Activated CD4-positive, CD25-positive, alpha-beta regulatory T cell treated with anti-CD3 and anti-CD28 coated beads, Interleukin-2, amount 50 U/mL, for 72 hours (primary cell): ENCODE results near the gene ITGA2.
"Not testable (repeated sequence)": the region's sequence is repeated elsewhere in the genome, so short reads cannot be mapped to it uniquely, and the experiment has no call there.

ENCODE experiments used
- DNase-seq: peaks from one replicate; pipeline ENCODE4 v3.0.0; 2021

ITGA2 gene

GRCh38 chr5:53109443-53110127 lies 120.4 kb downstream of the ITGA2 start, which contains the start of gene MOCS2:
Gene MOCS2, minus strand, starts transcription at chr5:53109757. Its CDS starts 2,583 bp downstream, at chr5:53107174.
- DNase-seq: peak; percentile 91

GRCh38 chr5:53110156-53110555 lies 121.0 kb downstream of the ITGA2 start:
- DNase-seq: no peak

- DNase-seq: no peak
Measured at GRCh38 chr5:53111139-53111538, 122.0 kb downstream of the ITGA2 start.

- not testable (repeated sequence) for DNase-seq
Measured at GRCh38 chr5:53112307-53112706, 123.2 kb downstream of the ITGA2 start.

- DNase-seq: no peak
Measured at GRCh38 chr5:53112909-53113308, 123.8 kb downstream of the ITGA2 start.

GRCh38 chr5:53113947-53114346 lies 124.8 kb downstream of the ITGA2 start:
- DNase-seq: no peak

GRCh38 chr5:53114988-53115387 lies 125.8 kb downstream of the ITGA2 start:
- no peak for DNase-seq

GRCh38 chr5:53116597-53116996 lies 127.4 kb downstream of the ITGA2 start:
- DNase-seq: no peak

GRCh38 chr5:53118879-53119278 lies 129.7 kb downstream of the ITGA2 start:
- DNase-seq: no peak

- no peak for DNase-seq
Measured at GRCh38 chr5:53120165-53120564, 131.0 kb downstream of the ITGA2 start.

GRCh38 chr5:53123702-53124101 lies 134.6 kb downstream of the ITGA2 start:
- no peak for DNase-seq

- no peak for DNase-seq
Measured at GRCh38 chr5:53126521-53126920, 137.4 kb downstream of the ITGA2 start.

GRCh38 chr5:53127107-53127506 lies 138.0 kb downstream of the ITGA2 start:
- DNase-seq: no peak

GRCh38 chr5:53128481-53128880 lies 139.3 kb downstream of the ITGA2 start:
- no peak for DNase-seq

- DNase-seq: no peak
Measured at GRCh38 chr5:53130266-53130665, 141.1 kb downstream of the ITGA2 start.

GRCh38 chr5:53133020-53133419 lies 143.9 kb downstream of the ITGA2 start:
- no peak for DNase-seq
